Measurements from ENCODE around the gene MASP2. TPM values are rescaled to one million over a fixed set of nuclear protein-coding genes. Genes with fewer than 3 reads are reported as not detected.
"Not testable (repeated sequence)": the region's sequence is repeated elsewhere in the genome, so short reads cannot be mapped to it uniquely, and the experiment has no call there.

The MASP2 gene
- total RNA-seq (not detected), polyA plus RNA-seq (not detected)
- long read RNA-seq, donor 1, partial matches to known transcripts, result 0 of 2 reads
- long read RNA-seq, donor 1, other reads (novel, unspliced or antisense), result 2 of 2 reads
- long read RNA-seq, donor 2, result 0 reads
- long read RNA-seq, donor 3, result 0 reads
- long read RNA-seq, donor 4, result 0 reads

DNA sequence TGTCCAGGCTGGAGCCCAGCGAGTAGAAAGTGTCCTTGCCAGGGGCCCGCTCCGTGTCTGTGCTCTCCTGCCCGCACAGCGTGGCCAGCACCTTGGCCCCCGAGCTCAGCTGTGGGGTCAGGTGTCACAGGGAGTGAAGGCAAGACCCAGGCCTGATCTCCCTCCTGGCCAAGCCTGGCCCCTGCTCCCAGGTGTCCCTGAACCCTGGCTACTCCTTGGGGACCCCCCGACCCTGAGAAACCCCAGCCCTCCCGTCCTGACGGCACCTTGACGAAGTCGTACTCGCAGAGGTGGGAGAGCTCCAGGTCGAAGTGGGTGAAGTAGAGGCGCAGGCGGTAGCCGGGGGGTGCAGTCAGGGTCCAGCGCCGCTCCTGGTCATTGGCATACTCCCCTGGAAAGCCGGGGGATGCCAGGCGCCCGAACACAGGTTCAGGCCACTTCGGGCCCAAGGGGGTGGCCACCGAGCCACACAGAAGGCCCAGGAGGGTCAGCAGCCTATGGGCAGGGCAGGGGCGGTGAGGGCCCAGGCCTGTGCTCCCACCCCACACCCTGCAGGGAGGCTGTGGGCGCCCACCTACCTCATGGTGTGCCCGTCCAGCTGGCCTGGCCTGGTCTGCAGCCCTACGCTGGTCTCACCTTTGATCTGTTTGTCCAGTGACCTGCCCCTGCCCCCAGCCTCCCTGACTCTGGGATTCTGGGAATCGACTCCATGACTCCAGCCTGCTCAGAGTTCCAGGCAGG lies at the start of gene MASP2:
Gene MASP2 (minus strand): TSS at position 615 of the 741 bp plus-strand sequence. CDS start 32 bp downstream, at position 583.
- Histone ChIP-seq H3K27ac (ENCODE audit: low read length) (no peak within 1 kb of the TSS), H3K27me3 (ENCODE audit: control insufficient read depth, insufficient read depth) (no peaks in the 10 kb centered on the region), H3K4me1 (ENCODE audit: control insufficient read depth, insufficient read depth, low read length) (no peaks in the 10 kb centered on the region), H3K9me3 (ENCODE audit: control insufficient read depth, low read length) (no peaks in the 10 kb centered on the region), H3K4me3 (ENCODE audit: low read length) (no peak within 1 kb of the TSS)
- ATAC-seq (peak; percentile 22 to 34), DNase-seq (peak in 1 of 3 donors; percentile 45)
- intact Hi-C loops (cut with DNase I), result loop anchor here in 1 of 4 donors (10.0 kb wide), 1 partner anchor 598 kb away; no protein-coding TSS in a partner anchor
- WGBS, result 92% methylated on average over 28 of the region's 28 CpGs

DNA sequence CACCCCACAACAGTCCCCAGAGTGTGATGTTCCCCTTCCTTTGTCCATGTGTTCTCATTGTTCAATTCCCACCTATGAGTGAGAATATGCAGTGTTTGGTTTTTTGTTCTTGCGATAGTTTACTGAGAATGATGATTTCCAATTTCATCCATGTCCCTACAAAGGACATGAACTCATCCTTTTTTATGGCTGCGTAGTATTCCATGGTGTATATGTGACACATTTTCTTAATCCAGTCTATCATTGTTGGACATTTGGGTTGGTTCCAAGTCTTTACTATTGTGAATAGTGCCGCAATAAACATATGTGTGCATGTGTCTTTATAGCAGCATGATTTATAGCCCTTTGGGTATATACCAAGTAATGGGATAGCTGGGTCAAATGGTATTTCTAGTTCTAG lies 36.7 kb upstream of the MASP2 start:
- DNase-seq; intact Hi-C loops (cut with DNase I); H3K4me1 ChIP-seq (ENCODE audit: control insufficient read depth, insufficient read depth, low read length); H3K9me3 ChIP-seq (ENCODE audit: control insufficient read depth, low read length); ATAC-seq; H3K4me3 ChIP-seq (ENCODE audit: low read length); H3K27ac ChIP-seq (ENCODE audit: low read length); H3K27me3 ChIP-seq (ENCODE audit: control insufficient read depth, insufficient read depth): not testable (repeated sequence)
- 96% methylated on average over 2 of the region's 3 CpGs for WGBS

DNA sequence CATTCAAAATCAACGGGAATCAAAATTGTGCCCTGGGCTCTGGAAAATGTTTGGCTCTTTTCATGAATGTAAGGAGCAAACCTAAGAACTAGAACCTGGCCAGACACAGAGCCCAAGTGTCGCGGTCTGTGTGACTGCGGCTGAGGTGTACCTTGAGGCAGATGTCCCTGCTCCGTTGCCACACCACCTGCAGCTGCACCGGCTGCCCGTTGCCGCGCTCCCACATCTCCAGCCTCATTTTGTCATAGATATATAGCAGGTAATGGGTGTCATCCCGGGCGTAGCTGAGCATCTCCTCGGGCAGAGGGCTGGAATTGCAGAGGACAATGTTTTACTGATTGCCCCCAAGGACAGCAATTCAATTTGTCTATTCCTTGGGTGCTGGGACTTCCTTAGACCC lies 33.9 kb upstream of the MASP2 start:
- Histone ChIP-seq H3K4me1 (ENCODE audit: control insufficient read depth, insufficient read depth, low read length) (no peaks in the 10 kb centered on the region), H3K4me3 (ENCODE audit: low read length) (no peak overlapping the region), H3K9me3 (ENCODE audit: control insufficient read depth, low read length) (no peaks in the 10 kb centered on the region), H3K27me3 (ENCODE audit: control insufficient read depth, insufficient read depth) (no peaks in the 10 kb centered on the region), H3K27ac (ENCODE audit: low read length) (no peak overlapping the region)
- 87% methylated on average over 12 of the region's 12 CpGs for WGBS
- ATAC-seq, result no peak
- no peak for DNase-seq
- intact Hi-C loops (cut with DNase I), result no loop called here

DNA sequence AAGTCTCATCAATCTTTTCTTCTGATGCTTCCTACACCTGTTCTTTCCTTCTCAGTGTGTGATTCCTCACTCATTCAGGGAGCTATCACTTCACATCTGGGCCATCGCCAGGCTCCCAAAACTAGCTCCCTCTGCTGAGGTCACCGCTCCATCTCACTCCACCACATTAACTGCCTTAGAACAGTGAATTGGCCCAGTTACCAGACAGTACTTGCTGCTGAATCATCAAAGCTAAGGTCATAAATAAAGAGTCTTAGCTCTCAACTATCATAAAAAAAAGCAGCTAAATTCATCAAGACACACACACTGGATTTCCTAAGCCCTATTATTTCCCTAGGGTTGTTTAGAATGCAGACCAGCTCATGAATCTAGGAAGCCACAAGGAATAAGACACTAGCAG lies 31.6 kb upstream of the MASP2 start:
- intact Hi-C loops (cut with DNase I), result no loop called here
- ATAC-seq, result no peak
- Histone ChIP-seq H3K9me3 (ENCODE audit: control insufficient read depth, low read length) (no peaks in the 10 kb centered on the region), H3K4me3 (ENCODE audit: low read length) (no peak overlapping the region), H3K4me1 (ENCODE audit: control insufficient read depth, insufficient read depth, low read length) (no peaks in the 10 kb centered on the region), H3K27ac (ENCODE audit: low read length) (no peak overlapping the region), H3K27me3 (ENCODE audit: control insufficient read depth, insufficient read depth) (no peaks in the 10 kb centered on the region)
- 96% methylated on average over 2 of the region's 2 CpGs for WGBS
- no peak for DNase-seq

DNA sequence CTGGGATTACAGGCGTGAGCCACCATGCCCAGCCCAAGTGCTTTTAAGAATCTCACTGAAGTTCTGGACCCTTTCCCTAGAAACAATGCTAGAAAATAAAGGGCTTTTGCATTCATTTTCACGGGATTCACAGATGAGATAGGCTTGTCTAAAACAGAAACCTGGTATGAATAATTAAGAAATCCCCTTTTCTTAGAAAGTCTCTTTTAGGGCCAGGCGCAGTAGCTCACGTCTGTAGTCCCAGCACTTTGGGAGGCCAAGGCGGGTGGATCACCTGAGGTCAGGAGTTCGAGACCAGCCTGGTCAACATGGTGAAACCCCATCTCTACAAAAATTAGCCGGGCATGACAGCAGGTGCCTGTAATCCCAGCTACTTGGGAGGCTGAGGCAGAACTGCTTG lies 26.4 kb upstream of the MASP2 start:
- WGBS, result 91% methylated on average over 7 of the region's 7 CpGs
- ATAC-seq; H3K4me1 ChIP-seq (ENCODE audit: control insufficient read depth, insufficient read depth, low read length); DNase-seq; intact Hi-C loops (cut with DNase I); H3K9me3 ChIP-seq (ENCODE audit: control insufficient read depth, low read length); H3K27ac ChIP-seq (ENCODE audit: low read length); H3K27me3 ChIP-seq (ENCODE audit: control insufficient read depth, insufficient read depth); H3K4me3 ChIP-seq (ENCODE audit: low read length): not testable (repeated sequence)

DNA sequence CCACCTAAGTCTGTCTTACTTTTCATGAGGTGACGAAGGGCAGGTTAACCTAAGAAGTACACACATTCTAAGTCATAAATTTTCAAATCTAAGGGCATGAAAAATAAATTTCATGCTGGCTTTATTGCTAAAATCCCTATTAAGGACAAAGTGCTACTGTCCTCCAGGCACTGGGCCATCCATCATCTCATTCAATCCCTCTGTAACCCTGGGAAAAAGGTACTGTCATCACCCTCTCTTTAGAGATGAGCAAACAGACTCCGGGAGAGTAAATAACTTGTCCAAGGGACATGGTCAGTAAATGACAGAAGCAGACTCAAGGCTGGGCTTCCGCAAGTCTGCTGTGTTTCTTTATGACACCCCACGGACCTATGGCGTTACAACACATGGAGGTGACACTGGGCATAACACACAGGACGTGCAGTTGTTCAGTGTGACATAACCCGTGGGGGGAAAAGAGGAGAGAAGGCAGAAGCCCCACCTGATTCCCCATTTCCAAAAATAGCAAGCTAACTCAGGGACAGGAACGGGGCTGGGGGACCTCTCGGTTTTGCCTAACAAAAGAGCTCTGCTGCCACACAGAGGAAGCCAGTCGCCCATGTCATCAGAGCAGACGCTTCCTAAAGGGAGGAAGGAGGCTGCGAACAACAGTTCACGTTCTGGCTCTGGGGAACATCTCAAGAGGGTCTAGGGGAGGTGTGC lies 25.3 kb upstream of the MASP2 start:
- ATAC-seq (no peak), DNase-seq (no peak)
- intact Hi-C loops (cut with DNase I), result no loop called here
- Histone ChIP-seq H3K27me3 (ENCODE audit: control insufficient read depth, insufficient read depth) (no peaks in the 10 kb centered on the region), H3K4me3 (ENCODE audit: low read length) (no peak overlapping the region), H3K9me3 (ENCODE audit: control insufficient read depth, low read length) (no peaks in the 10 kb centered on the region), H3K27ac (ENCODE audit: low read length) (no peak overlapping the region), H3K4me1 (ENCODE audit: control insufficient read depth, insufficient read depth, low read length) (no peaks in the 10 kb centered on the region)
- 68% methylated on average over 13 of the region's 13 CpGs for WGBS

DNA sequence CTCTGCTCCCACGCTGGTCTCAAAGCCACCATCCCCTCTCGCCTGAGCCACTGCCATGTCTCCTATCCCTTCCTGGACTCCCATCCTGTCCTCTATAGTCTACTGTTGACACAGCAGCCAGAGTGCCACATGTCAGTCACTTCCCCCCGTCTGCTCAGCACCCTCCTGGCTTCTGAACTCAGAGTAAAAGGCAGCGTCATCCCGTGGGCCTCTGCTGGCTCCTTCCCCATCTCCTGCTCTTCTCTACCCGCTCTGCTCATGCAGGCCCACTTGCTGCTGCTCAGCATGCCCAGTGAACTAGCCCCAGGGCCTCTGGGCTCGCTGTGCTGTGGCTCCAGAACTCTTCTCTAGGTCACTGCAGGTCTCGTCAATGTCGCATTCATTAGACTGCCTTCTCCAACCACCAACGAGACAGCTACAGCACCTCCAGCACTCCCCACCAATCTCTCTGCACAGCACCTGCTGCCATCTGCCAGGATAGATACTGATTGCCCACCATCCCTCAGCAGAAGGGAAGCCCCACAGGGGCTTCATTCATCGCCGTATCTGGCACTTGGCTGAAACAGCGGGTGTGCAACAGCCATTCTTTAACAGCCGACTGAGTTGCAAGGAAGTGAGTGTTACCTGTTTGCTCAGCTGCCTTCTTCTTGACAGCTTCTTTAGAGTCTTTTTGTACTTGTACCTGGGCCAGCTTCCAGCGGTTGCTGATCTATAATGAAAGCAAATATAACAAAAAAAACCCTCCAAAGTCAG lies 24.6 kb upstream of the MASP2 start:
- 78% methylated on average over 15 of the region's 15 CpGs for WGBS
- intact Hi-C loops (cut with DNase I), result no loop called here

DNA sequence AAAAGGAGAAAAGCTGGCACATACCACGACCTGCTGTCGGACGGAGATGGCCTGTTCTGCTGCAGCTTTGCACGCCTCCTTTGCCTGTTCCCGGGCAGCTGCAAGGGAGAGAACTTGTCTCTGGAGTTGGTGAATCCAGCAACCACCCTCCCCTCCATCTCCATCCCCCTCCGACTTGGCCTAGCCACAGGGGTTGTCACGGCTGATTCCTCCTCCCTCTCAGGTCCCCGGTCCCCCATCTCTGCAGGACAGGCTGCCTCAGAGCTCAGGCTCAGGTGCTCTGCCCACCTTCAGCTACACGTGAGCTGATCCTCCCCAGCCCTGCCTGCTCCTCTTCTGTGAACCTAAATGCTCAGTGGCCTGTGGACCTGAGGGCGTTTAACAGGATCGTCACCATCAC lies 23.8 kb upstream of the MASP2 start:
- ATAC-seq, result no peak
- no peak overlapping the region for H3K4me3 ChIP-seq (ENCODE audit: low read length)
- DNase-seq, result no peak
- no peaks in the 10 kb centered on the region for H3K4me1 ChIP-seq (ENCODE audit: control insufficient read depth, insufficient read depth, low read length)
- no peak overlapping the region for H3K27ac ChIP-seq (ENCODE audit: low read length)
- no peaks in the 10 kb centered on the region for H3K27me3 ChIP-seq (ENCODE audit: control insufficient read depth, insufficient read depth)
- no peaks in the 10 kb centered on the region for H3K9me3 ChIP-seq (ENCODE audit: control insufficient read depth, low read length)
- intact Hi-C loops (cut with DNase I), result no loop called here
- WGBS, result 87% methylated on average over 11 of the region's 11 CpGs

More for the DNA sequence above, 24.6 kb upstream of the MASP2 start:
- ATAC-seq, result no peak
- Histone ChIP-seq H3K9me3 (ENCODE audit: control insufficient read depth, low read length) (no peaks in the 10 kb centered on the region), H3K27ac (ENCODE audit: low read length) (no peak overlapping the region), H3K4me1 (ENCODE audit: control insufficient read depth, insufficient read depth, low read length) (no peaks in the 10 kb centered on the region), H3K4me3 (ENCODE audit: low read length) (no peak overlapping the region), H3K27me3 (ENCODE audit: control insufficient read depth, insufficient read depth) (no peaks in the 10 kb centered on the region)
- no peak for DNase-seq

DNA sequence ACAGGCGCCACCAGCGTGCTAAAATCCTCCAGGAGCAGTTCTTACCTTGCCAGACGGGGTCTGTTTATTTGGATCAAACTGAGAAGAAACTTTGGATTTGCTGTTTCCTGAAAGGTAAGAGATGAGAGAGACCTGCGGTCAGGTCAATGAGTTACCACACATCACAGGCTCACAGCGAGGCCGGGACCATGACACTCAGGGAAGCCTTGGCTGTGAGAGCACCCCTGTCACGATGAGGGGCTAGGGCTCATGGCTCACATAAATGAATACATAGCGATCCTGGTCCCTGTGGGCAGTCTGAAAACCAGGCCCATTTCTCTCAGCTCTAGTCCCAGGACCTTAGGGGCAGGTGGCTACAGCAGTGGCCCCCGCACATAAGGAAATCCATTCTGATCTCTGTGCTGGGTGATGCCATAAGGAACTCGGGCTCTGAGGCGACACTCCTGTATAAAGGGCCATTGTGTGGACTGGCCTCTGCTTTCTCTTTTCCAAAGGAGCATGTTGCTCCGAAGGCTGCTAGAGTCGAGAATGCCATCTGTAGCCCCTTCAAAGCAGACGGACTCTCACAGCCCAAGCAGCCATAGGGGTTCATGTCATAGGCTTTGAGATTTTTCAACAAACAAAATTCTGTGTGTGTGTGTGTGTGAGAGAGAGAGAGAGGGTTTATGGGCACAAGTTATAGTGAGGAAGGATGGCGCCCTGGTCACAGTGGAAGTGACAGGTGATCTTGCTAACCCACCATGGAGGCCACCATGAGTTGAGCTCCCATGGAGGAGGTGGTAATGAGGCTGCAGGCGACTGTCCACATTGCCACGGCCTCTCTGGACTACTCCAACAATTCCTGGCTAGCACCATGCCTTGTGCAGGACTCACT lies 21.8 kb upstream of the MASP2 start:
- DNase-seq, result no peak

More for the DNA sequence above, 21.8 kb upstream of the MASP2 start:
- H3K9me3 ChIP-seq (ENCODE audit: control insufficient read depth, low read length), result no peaks in the 10 kb centered on the region
- 91% methylated on average over 17 of the region's 17 CpGs for WGBS
- H3K4me3 ChIP-seq (ENCODE audit: low read length), result no peak overlapping the region
- H3K4me1 ChIP-seq (ENCODE audit: control insufficient read depth, insufficient read depth, low read length), result no peaks in the 10 kb centered on the region
- no peak overlapping the region for H3K27ac ChIP-seq (ENCODE audit: low read length)
- H3K27me3 ChIP-seq (ENCODE audit: control insufficient read depth, insufficient read depth), result no peaks in the 10 kb centered on the region
- no peak for ATAC-seq
- intact Hi-C loops (cut with DNase I), result no loop called here
